ENCODE measurements around the gene ELOVL5.

- no peak for TF ChIP-seq EP300 (IDR thresholded peaks at IDR 0.05; ENCODE audit: low read depth)
- no peak for TF ChIP-seq POLR2A (IDR thresholded peaks at IDR 0.05)
- no peak for TF ChIP-seq CTCF (IDR thresholded peaks at IDR 0.05)
- TF ChIP-seq POLR2AphosphoS5 (IDR thresholded peaks at IDR 0.05) = no peak
Measured at GRCh38 chr6:53269827-53270226, 78.9 kb downstream of the ELOVL5 start.
